Gastrocnemius medialis (tissue), 4 donors: ENCODE results near the gene C3orf62.

ENCODE experiments used
- CTCF ChIP-seq, 5 experiments: fragments of 450-650 bp in 3 of 5; fragments of 200-600 bp in 2 of 5; sonication (generic) in 2 of 5; IDR thresholded peaks in 4 of 5; conservative IDR thresholded peaks in 1 of 5; 1 replicate in 4 of 5; 2 replicates in 1 of 5; pipeline ENCODE4 v1.5.1; 2016 to 2019; ENCODE audit warnings: antibody characterized with exemption in 5 of 5, mild to moderate bottlenecking in 3 of 5, moderate library complexity in 3 of 5
- POLR2A ChIP-seq, 2 donors: fragments of 450-650 bp; IDR thresholded peaks; one replicate each; pipeline ENCODE4 v1.6.1; 2017; ENCODE audit warnings: antibody characterized with exemption in 2 of 2, mild to moderate bottlenecking in 2 of 2, moderate library complexity in 2 of 2

DNA sequence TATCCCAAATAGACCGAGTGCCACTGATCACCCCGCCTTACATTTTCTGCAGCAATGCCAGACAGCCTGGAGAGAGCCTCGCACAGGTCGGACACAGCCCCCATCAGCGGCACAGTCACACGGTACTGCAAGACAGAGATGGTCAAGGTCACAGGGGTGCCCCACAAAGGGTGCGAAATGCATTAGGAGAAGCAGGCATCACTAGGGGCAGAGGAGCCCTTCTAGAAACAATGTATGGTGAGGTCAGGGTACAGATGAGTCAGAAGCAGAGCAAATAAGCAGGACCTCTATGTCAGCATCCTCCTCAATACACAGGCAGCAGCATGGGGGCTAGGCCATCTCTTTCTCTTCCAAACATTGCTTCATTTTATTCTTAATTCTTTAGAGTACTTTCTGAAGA, 21.5 kb upstream of the C3orf62 start:
- TF ChIP-seq CTCF (IDR thresholded peaks at IDR 0.05 in 4 of 5, conservative IDR thresholded peaks at IDR 0.05 in 1 of 5) (no peak), POLR2A (IDR thresholded peaks at IDR 0.05) (no peak)
